ENCODE results near the gene ROR1. TPM values are rescaled to one million over a fixed set of nuclear protein-coding genes. Genes with fewer than 3 reads are reported as not detected.

ROR1 gene
- total RNA-seq, 1 donor from 2014 or later, result 0.26 TPM

- no peak for TF ChIP-seq CTCF (IDR thresholded peaks at IDR 0.05; ENCODE audit: insufficient read depth, low read length, severe bottlenecking)
- Histone ChIP-seq H3K36me3 (ENCODE audit: control insufficient read depth, insufficient read depth, low read length) (no peaks in the 10 kb centered on the region), H3K4me3 (ENCODE audit: low read depth, low read length) (no peak overlapping the region), H3K27me3 (ENCODE audit: control insufficient read depth, insufficient read depth, low read length) (no peaks in the 10 kb centered on the region)
- DNase-seq (ENCODE audit: low read depth), result no peak
- FAIRE-seq, result no peak
Measured at GRCh38 chr1:63789856-63790605, 16.2 kb downstream of the ROR1 start.

GRCh38 chr1:63790989-63791388 is 17.2 kb downstream of the ROR1 start:
- DNase-seq (ENCODE audit: low read depth) (no peak), FAIRE-seq (no peak)
- TF ChIP-seq CTCF (IDR thresholded peaks at IDR 0.05; ENCODE audit: insufficient read depth, low read length, severe bottlenecking), result no peak
- H3K4me3 ChIP-seq (ENCODE audit: low read depth, low read length), result no peak overlapping the region
- H3K36me3 ChIP-seq (ENCODE audit: control insufficient read depth, insufficient read depth, low read length), result no peaks in the 10 kb centered on the region
- H3K27me3 ChIP-seq (ENCODE audit: control insufficient read depth, insufficient read depth, low read length), result no peaks in the 10 kb centered on the region

GRCh38 chr1:63792152-63792551 is 18.3 kb downstream of the ROR1 start:
- no peak for TF ChIP-seq CTCF (IDR thresholded peaks at IDR 0.05; ENCODE audit: insufficient read depth, low read length, severe bottlenecking)

GRCh38 chr1:63793741-63794240 is 20.0 kb downstream of the ROR1 start:
- DNase-seq (ENCODE audit: low read depth) (no peak), FAIRE-seq (no peak)
- Histone ChIP-seq H3K36me3 (ENCODE audit: control insufficient read depth, insufficient read depth, low read length) (no peaks in the 10 kb centered on the region), H3K4me3 (ENCODE audit: low read depth, low read length) (no peak overlapping the region), H3K27me3 (ENCODE audit: control insufficient read depth, insufficient read depth, low read length) (no peaks in the 10 kb centered on the region)
- TF ChIP-seq CTCF (IDR thresholded peaks at IDR 0.05; ENCODE audit: insufficient read depth, low read length, severe bottlenecking), result no peak

More at GRCh38 chr1:63792152-63792551, 18.3 kb downstream of the ROR1 start:
- Histone ChIP-seq H3K27me3 (ENCODE audit: control insufficient read depth, insufficient read depth, low read length) (no peaks in the 10 kb centered on the region), H3K4me3 (ENCODE audit: low read depth, low read length) (no peak overlapping the region), H3K36me3 (ENCODE audit: control insufficient read depth, insufficient read depth, low read length) (no peaks in the 10 kb centered on the region)
- DNase-seq (ENCODE audit: low read depth) (no peak), FAIRE-seq (no peak)

DNA sequence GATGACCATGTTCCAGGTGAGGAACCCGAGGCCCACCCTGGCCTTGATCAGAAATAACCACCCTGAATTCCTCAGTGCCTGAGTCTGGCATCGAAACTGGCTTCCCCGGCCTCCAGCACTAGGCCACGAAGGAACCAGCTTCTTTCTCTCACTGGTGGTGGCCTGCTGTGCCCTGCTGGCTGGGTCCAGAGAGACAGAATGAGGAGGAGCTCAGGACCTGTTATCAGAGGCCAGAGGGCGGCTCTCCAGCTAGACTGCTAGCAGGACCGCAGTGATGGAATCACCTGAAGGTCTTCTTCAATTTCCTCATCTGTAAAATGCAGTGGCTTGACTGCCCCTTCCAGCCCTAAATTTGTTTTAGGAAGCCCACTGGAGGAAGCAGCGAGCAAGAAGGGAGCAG is 20.5 kb downstream of the ROR1 start:
- H3K36me3 ChIP-seq (ENCODE audit: control insufficient read depth, insufficient read depth, low read length), result no peaks in the 10 kb centered on the region
- FAIRE-seq, result no peak
- no peaks in the 10 kb centered on the region for H3K27me3 ChIP-seq (ENCODE audit: control insufficient read depth, insufficient read depth, low read length)
- H3K4me3 ChIP-seq (ENCODE audit: low read depth, low read length), result no peak overlapping the region
- no peak for TF ChIP-seq CTCF (IDR thresholded peaks at IDR 0.05; ENCODE audit: insufficient read depth, low read length, severe bottlenecking)
- DNase-seq (ENCODE audit: low read depth), result no peak
